Articular chondrocyte of knee joint (primary cell): ENCODE results near the gene BRK1. TPM values are rescaled to one million over a fixed set of nuclear protein-coding genes. Genes with fewer than 3 reads are reported as not detected.

Experiments
- total RNA-seq: library from RNA; depleted of rRNA; stranded (reverse); fragments of >200 nt; gene quantifications from 2 replicates; pipeline ENCODE4 v1.2.3, GENCODE V29; 2012

Gene BRK1
- 130 and 134 TPM in 2 replicates for total RNA-seq

GRCh38 chr3:10115326-10116137 lies at the start of gene BRK1:
Gene BRK1 (plus strand): TSS chr3:10115675. CDS start chr3:10115702, 27 bp downstream.

DNA sequence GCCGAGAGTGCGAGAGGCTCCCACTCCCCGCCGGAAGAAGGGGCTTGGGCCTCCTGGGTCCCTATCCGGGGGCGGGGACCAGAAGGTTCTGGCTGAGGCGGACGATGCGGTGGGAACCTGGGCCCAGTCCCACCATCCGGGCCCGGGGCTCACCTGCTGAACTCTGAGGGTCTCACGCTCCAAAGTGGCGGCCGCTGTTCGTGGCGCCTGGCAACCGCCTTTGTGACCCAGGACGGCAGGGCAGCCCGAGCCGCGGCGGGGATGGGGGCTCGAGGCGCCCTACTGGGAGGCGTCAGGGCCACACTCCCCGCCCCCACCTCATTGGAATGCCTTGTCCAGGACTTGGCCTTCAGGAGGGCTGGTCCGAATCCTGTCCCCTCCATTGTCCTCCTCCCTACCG lies 7.4 kb upstream of the BRK1 start, which contains the start of gene FANCD2OS:
FANCD2OS (minus strand) TSS at position 165 of the 400 bp plus-strand sequence. CDS start 3,481 bp downstream, outside the sequence.

DNA sequence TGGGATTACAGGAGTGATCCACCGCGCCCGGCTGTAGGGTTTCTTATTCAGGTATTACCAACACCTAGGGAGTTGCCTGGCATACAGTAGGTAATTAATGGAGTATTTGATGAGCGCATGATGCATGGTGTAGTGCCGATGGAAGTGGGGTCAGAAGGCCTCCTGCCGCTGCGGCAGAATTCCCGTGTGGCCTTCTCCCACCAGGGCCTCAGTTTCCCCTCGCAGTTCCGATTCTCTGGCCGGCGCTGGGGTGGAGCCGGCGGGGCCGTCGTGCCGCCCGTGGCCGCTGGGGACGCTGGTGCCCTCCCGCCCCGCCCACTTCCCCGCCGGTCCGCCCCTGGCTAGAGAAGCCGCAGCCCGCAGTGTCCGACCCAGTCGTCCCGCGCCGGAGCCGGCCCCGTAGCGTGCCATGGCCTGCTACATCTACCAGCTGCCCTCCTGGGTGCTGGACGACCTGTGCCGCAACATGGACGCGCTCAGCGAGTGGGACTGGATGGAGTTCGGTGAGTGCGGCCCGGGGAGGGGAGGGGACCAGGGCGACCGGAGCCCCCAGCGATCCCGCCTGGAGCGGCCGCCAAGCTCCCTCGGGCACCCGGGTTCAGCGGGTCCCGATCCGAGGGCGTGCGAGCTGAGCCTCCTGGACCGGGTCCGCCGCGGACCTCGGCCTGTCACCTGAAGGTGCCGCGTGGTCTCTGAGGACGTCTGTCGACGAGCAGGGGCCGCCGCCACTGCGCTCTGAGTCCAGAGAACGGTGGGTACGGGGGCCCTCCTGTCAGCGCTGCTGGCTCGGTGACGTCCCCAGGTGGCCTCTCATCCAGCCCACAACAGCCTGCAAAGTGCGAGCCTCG lies 49.3 kb downstream of the BRK1 start, which contains the start of gene IRAK2:
IRAK2 (plus strand) TSS at position 374 of the 848 bp plus-strand sequence; CDS start at position 410, 36 bp downstream.

Other genes starting within 250 kb of the BRK1 start
- not detected in 2 replicates for gene CIDEC, start 235.4 kb upstream of the BRK1 start, total RNA-seq
- 22.3 and 29.5 TPM in 2 replicates for gene JAGN1, start 225.1 kb upstream of the BRK1 start, total RNA-seq
- gene IL17RE, start 212.8 kb upstream of the BRK1 start, total RNA-seq: 1.1 and 1.4 TPM in 2 replicates
- gene IL17RC, start 198.6 kb upstream of the BRK1 start, total RNA-seq: 41.4 and 51.8 TPM in 2 replicates
- gene CRELD1, start 181.8 kb upstream of the BRK1 start, total RNA-seq: 14.1 and 20.8 TPM in 2 replicates
- gene PRRT3, start 163.3 kb upstream of the BRK1 start, total RNA-seq: 4.6 and 5.5 TPM in 2 replicates
- gene EMC3, start 128.8 kb upstream of the BRK1 start, total RNA-seq: 92.4 and 101 TPM in 2 replicates
- gene FANCD2, start 89.2 kb upstream of the BRK1 start, total RNA-seq: 6.7 and 19.5 TPM in 2 replicates
- not detected in 2 replicates for gene FANCD2OS, start 7.4 kb upstream of the BRK1 start, total RNA-seq
- gene VHL, start 26.1 kb downstream of the BRK1 start, total RNA-seq: 33.5 and 40.1 TPM in 2 replicates
- gene IRAK2, start 49.2 kb downstream of the BRK1 start, total RNA-seq: 3.7 and 7.9 TPM in 2 replicates
- 19.5 and 20.5 TPM in 2 replicates for gene TATDN2, start 132.8 kb downstream of the BRK1 start, total RNA-seq
- 0.52 TPM in 1 of 2 replicates, not detected in the other for gene GHRL, start 177.3 kb downstream of the BRK1 start, total RNA-seq
- gene SEC13, start 205.4 kb downstream of the BRK1 start, total RNA-seq: 170 and 203 TPM in 2 replicates